GM12891 (cell line): ENCODE data around the gene UBR2.

Experiments used
- POLR2A ChIP-seq: IDR thresholded peaks from 2 replicates; pipeline ENCODE4 v1.6.1; 2011; ENCODE audit warnings: low read depth, low read length, control low read depth
- POLR2AphosphoS5 ChIP-seq: IDR thresholded peaks from 2 replicates; pipeline ENCODE4 v1.6.1; 2011; ENCODE audit warnings: low read depth, low read length, control low read depth
- SPI1 ChIP-seq: IDR thresholded peaks from 2 replicates; pipeline ENCODE4 v1.6.1; 2011; ENCODE audit warnings: low read depth, low read length, control low read depth

- TF ChIP-seq POLR2A (no peak), POLR2AphosphoS5 (no peak), SPI1 (no peak)
Observed at GRCh38 chr6:42627044-42627443, 63.2 kb downstream of the UBR2 start.
